ENCODE measurements around the gene ZNF789.

Gene ZNF789

DNA sequence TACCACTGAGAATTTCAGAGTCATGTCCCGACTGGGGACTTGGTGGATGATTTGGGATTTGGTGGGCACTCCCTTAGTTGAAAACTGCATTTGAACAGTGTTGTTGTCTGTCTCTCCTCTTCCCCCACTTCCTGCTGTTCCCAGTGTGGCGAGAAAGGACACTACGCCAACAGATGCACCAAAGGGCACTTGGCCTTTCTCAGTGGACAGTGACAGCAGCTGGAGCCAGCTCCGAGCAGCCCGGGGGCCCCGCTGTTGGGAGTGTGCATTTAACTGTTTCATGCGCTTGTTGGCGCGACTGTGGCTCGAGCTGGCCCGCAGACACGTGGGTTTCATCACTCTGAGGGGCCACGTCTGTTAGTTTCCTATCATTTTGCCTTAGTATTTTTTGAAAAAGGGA lies 16.4 kb upstream of the ZNF789 start:
- no peak overlapping the region for H3K4me3 ChIP-seq (ENCODE audit: low read depth, low read length)
- H3K9me3 ChIP-seq, result no peaks in the 10 kb centered on the region
- H3K27me3 ChIP-seq, result no peaks in the 10 kb centered on the region
- peaks cover 90% of the 10 kb centered on the region for H3K36me3 ChIP-seq
- H3K4me1 ChIP-seq, result no peaks in the 10 kb centered on the region
- no peak for DNase-seq
- TF ChIP-seq, protein P1, sequence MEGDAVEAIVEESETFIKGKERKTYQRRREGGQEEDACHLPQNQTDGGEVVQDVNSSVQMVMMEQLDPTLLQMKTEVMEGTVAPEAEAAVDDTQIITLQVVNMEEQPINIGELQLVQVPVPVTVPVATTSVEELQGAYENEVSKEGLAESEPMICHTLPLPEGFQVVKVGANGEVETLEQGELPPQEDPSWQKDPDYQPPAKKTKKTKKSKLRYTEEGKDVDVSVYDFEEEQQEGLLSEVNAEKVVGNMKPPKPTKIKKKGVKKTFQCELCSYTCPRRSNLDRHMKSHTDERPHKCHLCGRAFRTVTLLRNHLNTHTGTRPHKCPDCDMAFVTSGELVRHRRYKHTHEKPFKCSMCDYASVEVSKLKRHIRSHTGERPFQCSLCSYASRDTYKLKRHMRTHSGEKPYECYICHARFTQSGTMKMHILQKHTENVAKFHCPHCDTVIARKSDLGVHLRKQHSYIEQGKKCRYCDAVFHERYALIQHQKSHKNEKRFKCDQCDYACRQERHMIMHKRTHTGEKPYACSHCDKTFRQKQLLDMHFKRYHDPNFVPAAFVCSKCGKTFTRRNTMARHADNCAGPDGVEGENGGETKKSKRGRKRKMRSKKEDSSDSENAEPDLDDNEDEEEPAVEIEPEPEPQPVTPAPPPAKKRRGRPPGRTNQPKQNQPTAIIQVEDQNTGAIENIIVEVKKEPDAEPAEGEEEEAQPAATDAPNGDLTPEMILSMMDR (IDR thresholded peaks at IDR 0.05; ENCODE audit: low read depth, low read length), result no peak

DNA sequence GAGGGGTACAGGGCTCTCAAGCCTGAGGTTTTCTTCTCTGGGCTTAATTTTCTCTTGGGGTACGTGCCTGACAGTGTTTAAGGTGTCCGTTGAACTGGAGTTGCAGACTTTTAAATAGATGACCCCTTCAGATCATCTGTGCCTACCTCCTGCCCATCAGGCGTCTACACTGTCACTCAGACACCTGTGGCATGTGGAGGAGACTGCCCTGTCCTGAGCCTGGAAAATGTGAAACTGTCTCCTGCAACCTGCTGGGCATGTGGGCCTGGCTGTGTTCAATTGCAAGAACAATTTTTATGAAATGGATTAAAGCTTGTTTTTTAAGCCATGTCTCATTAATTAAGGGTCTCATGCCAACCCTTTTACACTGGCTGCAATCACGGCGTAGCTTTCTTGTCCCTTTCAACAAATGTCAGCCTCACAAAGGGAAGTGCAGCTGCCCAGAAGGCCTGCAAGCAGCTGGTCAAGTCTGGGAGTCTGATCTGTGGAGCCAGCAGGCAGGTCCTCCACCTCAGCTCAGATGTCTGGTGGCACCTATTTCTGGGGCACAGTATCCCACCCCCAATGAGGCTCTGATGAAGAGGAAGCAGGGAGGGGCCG lies 15.5 kb upstream of the ZNF789 start:
- H3K27me3 ChIP-seq, result no peaks in the 10 kb centered on the region
- peaks cover 93% of the 10 kb centered on the region for H3K36me3 ChIP-seq
- no peak overlapping the region for H3K4me3 ChIP-seq (ENCODE audit: low read depth, low read length)
- H3K9me3 ChIP-seq, result no peaks in the 10 kb centered on the region
- no peaks in the 10 kb centered on the region for H3K4me1 ChIP-seq
- DNase-seq, result no peak
- TF ChIP-seq, protein P1 (IDR thresholded peaks at IDR 0.05; ENCODE audit: low read depth, low read length), result no peak

DNA sequence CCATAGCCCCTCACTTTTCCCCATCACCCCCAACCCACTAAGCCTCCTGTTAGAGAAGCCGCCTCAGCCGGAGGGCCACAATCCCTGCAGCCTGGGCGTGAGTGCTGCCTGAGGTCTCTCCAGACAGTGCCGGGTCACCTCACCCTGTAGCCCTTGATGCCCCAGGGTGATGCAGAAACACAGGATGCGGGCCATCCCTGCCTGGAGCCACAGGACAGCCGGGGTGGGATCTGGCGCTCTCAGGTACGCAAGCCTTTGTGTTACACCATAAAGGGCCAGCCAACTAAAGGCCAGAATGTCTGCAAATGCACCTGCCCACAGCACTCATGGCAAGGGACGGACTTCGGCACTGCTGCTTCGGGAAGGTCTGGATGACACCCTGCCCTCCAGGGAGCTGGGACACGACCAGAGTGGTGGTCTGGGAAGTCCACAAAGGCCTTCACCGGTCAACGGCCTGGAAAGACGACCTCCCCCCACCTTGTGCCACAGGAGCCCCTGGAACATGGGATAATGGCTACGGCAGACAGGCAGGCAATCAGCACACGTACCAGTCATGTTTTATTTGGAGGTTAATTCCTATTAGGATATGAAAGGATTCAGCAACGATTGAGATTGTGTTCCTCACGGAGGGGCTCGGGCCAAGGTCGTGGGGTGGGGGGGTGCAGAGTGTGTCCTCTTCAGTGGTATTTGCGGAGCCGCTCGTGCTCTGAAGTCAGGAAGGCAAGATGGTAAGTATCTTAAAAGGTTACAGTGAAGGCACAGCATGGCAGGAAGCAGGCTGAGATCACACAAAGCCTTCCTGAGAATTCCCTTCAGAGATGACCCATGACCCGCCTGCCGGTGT lies 14.8 kb upstream of the ZNF789 start:
- Histone ChIP-seq H3K27me3 (no peaks in the 10 kb centered on the region), H3K4me1 (no peaks in the 10 kb centered on the region), H3K4me3 (ENCODE audit: low read depth, low read length) (no peak overlapping the region), H3K9me3 (no peaks in the 10 kb centered on the region), H3K36me3 (peaks cover 93% of the 10 kb centered on the region)
- no peak for DNase-seq
- TF ChIP-seq, protein P1 (IDR thresholded peaks at IDR 0.05; ENCODE audit: low read depth, low read length), result no peak

DNA sequence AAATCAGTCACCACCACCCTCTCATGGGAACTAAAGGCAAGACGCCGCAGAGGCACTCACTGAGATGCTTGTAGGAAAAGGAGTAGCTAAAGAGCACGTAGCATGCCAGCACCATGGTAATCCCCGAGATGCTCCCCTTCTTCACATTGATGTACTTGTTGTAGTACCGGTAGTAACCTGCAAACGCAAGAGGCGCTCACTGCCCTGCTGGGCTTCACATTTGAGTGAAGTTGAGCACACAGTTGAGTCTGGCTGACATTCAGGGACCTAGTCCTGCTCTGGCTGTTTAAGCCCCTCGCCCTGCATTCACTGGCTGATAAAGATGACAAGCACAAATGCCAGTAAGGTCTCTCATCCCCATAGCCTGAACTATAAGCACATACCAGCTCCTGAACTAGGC lies 13.6 kb upstream of the ZNF789 start:
- TF ChIP-seq, protein P1 (IDR thresholded peaks at IDR 0.05; ENCODE audit: low read depth, low read length), result peak; percentile 43
- peaks cover 87% of the 10 kb centered on the region for H3K36me3 ChIP-seq

DNA sequence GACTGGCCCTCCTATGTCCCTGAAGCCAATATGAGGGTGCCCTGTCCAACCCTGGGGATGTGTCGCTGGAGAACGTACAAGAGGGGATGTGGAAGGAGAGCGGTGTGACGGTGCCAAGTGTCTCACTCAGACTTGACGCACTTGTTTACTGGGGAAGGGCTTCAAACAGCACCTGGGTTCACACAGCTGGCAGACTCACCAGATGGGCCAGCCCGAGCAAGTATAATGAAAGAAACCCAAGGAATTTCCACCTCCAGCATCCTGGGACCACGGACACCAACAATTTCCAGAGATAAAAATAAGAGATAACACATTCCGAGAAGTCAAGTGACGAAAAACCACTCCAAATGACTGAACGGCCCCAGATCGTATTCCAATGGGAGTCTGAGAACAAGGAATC lies 12.0 kb upstream of the ZNF789 start:
- Histone ChIP-seq H3K27me3 (no peaks in the 10 kb centered on the region), H3K9me3 (no peaks in the 10 kb centered on the region), H3K4me1 (no peaks in the 10 kb centered on the region), H3K36me3 (peaks cover 80% of the 10 kb centered on the region), H3K4me3 (ENCODE audit: low read depth, low read length) (no peak overlapping the region)
- TF ChIP-seq, protein P1 (IDR thresholded peaks at IDR 0.05; ENCODE audit: low read depth, low read length), result no peak
- DNase-seq, result no peak

More for the DNA sequence above, 13.6 kb upstream of the ZNF789 start:
- Histone ChIP-seq H3K4me3 (ENCODE audit: low read depth, low read length) (no peak overlapping the region), H3K27me3 (no peaks in the 10 kb centered on the region), H3K4me1 (no peaks in the 10 kb centered on the region), H3K9me3 (no peaks in the 10 kb centered on the region)
- peak; percentile 49 for DNase-seq

DNA sequence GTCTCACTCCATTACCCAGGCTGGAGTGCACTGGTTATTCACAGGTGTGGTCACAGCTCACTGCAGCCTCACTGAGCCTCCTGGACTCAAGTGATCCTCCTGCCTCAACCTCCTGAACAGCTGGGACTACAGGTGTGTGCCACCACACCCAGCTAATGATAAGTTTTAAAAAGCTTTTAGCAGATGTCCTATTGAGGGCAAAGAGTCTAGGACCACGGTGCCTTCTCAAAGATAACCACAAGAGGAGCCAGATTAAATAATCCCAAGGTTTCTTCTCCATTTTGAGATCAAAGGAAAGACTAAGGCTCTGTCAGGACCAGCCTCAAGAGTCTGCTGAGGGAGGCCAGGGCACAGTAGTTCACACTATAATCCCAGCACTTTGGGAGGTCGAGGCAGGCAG lies 11.5 kb upstream of the ZNF789 start:
- Histone ChIP-seq H3K9me3 (no peaks in the 10 kb centered on the region), H3K27me3 (no peaks in the 10 kb centered on the region), H3K4me3 (ENCODE audit: low read depth, low read length) (no peak overlapping the region), H3K4me1 (no peaks in the 10 kb centered on the region), H3K36me3 (peaks cover 74% of the 10 kb centered on the region)
- TF ChIP-seq, protein P1 (IDR thresholded peaks at IDR 0.05; ENCODE audit: low read depth, low read length), result 0 out of 2 replicates have a peak, but pooled peaks have one; percentile 17
- DNase-seq, result no peak
